HG02870 (cell line): ENCODE results near the gene SNX9.
A peak's percentile ranks its signal among the peaks of the same experiment; 100 is the strongest.

Experiments used
- ATAC-seq: cut with Tn5 transposase; IDR thresholded peaks from one replicate; pipeline ENCODE4 v1.9.1; 2021; ENCODE audit warnings: mild to moderate bottlenecking, moderate library complexity; ENCODE audit not compliant: unreplicated experiment

Gene SNX9

GRCh38 chr6:157800420-157801237 lies 22.4 kb upstream of the SNX9 start:
- peak; percentile 98 for ATAC-seq

GRCh38 chr6:157804448-157805327 lies 18.4 kb upstream of the SNX9 start:
- no peak for ATAC-seq

DNA sequence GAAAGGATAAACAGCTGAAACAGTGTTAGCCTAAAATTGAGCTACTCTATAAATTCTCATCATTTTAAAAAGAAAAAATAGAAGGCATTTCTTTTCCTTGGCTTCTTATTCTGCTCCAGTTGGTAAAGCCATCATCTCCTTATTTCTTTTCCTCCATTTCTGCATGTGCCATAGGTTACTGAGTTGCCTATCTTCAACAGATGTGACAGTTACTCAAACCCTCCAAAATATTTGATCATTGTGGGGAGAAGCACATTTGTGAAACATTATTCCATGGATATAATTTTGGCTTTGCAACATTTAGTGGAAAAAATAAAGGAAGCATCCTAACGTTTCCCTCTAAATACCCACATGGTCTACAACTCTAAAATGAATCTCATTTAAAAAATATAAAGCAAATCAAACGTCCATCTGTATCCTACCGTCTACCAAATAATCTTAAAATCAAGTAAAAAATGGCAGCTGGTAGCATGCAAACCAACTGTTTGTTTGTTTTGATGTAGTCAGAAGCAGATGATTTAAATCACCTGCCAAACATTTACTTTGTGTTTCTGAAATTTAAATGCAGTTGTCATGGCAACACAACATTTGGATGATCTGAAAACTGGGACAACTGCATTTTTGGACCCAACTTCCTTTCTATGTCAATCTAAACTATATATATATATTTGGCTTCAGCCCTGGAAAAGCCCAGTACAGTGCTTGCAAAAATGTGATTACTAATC lies 16.8 kb upstream of the SNX9 start:
- no peak for ATAC-seq

- ATAC-seq: no peak
These were observed 16.2 kb upstream of the SNX9 start for GRCh38 chr6:157806856-157807215.

- no peak for ATAC-seq
These were observed 14.6 kb upstream of the SNX9 start for GRCh38 chr6:157808405-157808950.

DNA sequence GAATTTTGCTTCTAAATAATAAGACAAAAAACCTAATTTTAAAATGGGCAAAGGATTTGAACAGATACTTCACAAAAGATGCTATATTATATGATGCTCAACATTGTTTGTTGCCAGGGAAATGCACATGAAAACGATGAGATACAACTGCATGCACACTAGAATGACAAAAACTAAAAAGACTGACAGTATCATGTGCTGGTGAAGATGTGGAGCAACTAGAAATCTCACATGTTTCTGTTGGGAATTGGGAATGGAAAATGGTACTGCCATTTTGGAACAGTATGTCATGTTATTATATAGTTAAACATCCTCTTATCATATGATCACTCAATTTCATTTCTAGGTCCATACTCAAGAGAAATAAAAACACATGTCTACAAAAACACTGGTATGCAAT lies 13.4 kb upstream of the SNX9 start:
- no peak for ATAC-seq

DNA sequence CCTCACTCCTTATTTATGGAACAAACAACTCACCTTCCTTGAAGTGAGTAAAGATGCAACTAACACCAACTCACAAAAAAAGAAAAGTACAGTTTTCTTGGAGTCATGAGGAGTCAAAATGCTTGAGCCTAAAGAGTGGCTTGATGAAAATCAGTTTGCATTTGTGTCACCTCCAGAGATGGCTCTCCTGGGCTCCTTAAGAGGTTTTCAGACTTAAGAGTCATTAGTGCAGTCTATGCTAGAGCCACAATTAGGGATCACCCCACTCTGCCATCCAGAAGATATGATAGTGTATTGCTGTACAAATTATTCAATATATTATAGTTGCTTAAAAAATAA lies 11.9 kb upstream of the SNX9 start:
- no peak for ATAC-seq

DNA sequence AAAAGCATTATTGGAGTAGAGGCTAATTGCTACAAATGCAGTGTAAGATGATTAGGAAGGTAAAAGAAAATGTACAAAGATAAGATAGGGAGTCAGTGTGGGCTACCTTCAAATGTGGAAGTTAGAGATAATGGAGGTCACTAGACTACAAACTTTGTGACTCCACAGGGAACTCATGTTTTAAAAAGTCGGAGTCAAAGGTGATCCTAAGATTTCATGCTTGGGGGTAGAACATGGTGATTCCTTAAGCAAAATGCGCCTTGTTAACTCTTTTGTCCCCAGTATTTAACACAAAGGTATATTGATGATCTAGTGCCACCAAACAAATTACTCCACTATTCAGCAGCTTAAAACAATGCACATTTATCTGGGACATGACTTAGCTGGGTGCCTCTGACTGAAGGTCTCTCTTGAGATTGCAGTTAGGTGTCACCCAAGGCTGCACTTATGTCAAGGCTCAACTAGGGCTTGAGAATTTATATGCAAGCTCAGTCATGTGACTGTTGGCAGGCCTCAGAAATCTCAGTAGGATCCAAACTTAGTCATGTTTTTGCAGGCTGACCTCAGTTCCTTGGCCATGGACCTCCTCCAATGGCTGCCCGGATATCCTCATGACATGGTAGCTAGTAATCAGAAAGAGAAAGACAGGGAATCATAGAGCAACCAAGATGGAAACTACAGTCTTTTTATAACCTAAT lies 11.4 kb upstream of the SNX9 start:
- ATAC-seq: no peak

GRCh38 chr6:157812425-157813171 lies 10.4 kb upstream of the SNX9 start:
- no peak for ATAC-seq

DNA sequence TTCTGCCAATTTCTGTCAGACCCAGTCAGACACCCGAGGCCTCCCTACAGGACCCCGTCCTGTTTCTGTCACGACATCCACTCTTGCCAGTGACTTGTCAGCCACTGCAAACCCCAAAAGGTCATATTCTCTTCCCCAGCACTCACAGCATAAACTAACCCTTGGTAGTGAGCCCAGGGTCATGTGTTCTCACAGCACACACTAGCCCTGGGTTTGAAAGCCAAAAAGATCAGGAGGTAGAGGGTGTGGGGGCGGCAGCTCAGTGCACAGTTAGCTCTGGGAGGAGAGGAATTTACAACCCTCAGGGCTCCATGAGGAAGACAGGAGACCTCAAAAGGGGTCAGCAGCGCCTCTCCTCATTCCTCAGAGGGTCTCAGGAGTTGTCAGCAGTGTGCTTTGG lies 9.9 kb upstream of the SNX9 start:
- no peak for ATAC-seq

DNA sequence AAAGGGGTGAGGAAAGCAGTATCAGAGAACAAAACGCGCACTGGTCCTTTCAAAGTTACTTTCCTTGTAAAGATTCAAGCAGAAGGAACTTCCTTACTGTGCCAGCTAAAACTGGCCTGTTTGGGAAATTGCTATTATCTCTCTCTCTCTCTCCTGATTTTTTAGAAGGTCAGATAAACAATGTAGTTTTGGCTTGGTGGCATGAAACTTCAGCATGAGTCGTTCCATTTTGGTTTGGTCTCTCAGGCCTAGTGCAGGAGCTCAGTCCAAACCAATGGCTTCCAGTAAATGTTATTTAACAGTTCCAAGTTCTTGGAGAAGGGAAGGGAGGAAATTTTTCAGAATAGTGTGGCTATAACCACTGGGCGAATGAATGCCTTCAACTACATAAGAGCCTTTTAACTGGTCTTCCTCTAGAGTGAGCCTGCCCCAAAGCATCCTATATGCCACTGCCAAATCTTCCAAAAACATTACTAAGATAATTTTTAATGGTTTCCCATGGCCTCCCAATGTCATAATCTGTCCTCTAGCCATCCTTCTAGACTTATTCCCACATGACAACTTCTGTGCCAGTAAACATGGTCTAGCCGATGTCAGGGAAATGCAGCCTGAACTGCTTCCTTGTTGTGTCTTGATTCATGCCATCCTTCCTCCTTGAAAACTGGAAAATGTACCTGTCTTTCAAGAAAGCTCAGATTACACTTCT lies 9.1 kb upstream of the SNX9 start:
- ATAC-seq: no peak

DNA sequence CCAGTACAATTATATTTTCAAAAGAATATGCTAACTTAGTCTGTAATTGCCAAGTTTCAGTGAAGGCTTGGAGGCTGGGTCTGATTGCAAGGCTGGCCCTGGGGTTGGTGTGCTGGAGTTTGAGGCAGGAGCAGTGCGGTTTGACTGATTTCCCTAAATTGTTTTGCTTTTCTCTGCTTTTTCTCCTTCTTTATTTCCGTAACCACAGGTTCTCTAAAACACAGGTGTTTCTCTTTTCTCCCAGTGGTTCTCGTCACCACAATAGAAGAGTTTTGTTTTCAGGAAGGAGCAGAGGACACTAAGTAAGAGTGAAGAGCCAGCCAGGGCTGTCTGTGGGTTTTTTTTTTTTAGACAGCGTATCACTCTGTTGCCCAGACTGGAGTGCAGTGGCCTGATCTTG lies 8.2 kb upstream of the SNX9 start:
- ATAC-seq: no peak

- ATAC-seq: no peak
These were observed 1.6 kb upstream of the SNX9 start for GRCh38 chr6:157821342-157822033.

- no peak for ATAC-seq
These were observed 623 bp upstream of the SNX9 start for GRCh38 chr6:157822245-157823000.

DNA sequence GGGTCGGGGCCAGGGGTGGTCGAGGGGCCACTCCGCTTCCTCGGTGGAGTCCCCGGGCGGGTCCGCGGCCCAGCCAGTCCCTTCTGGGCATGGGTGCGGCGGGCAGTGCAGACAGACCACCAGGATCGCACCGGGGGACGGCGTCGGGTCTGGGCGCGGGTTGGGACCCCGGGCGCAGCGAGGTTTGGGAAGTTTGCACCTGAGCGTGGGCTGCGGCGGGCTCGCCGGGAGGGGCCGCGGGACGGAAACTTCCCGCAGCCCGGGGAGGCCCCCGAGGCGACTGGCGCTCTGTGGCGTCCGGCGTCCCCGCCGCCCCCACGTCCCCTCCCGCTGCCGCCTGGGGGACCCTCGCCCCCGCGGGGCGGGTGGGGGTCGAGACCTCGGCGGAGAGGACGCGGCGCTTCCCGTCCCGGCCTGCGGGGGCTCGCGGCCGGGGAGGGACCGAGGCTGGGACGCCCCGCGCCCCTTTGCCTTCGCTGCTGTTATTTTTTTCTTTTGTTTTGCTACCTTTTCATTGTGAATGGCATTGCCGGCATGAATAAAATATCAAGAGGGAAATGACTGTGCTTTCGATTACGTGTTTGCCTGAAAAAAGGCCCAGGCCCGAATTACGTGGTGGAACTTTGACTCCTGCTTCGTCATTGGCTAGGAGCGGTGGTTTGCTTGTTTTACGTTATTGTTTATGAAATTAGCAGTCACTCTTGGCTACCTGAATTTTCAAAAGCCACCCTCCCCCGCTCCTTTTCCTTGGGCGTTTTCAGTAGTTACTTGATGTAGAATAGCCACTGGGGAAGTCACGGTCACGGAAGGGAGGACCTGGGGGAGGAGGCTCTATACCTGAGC lies 703 bp downstream of the SNX9 start:
- peak; percentile 42 for ATAC-seq

GRCh38 chr6:157825243-157825904 lies 2.3 kb downstream of the SNX9 start:
- no peak for ATAC-seq
